ENCODE measurements around the gene GHITM. TPM values are rescaled to one million over a fixed set of nuclear protein-coding genes. Genes with fewer than 3 reads are reported as not detected.
"Not testable (repeated sequence)": the region's sequence is repeated elsewhere in the genome, so short reads cannot be mapped to it uniquely, and the experiment has no call there.

The GHITM gene
- total RNA-seq, 1 donor from 2014 or later, result 112 TPM

- intact Hi-C loops (cut with micrococcal nuclease), result no loop called here
Observed at GRCh38 chr10:84175436-84175835, 36.1 kb downstream of the GHITM start.

DNA sequence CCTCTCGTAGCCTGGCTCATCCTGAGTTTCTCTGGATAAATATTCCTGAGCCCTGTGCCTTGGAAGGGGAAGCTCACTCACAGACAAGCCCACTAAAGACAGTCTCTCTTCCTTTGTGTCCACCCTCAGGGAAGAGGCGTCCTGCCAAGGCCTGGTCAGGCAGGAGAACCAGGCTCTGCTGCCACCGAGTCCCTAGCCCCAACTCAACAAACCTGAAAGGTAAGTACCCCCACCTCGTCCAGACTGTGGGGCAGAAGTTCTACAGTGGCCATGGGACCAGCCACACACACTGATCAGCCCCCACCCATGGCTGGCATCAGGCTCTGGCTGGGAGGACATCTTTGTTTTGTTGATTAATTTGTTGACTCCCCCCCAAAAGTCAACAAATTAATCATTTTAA lies 37.0 kb downstream of the GHITM start:
- intact Hi-C loops (cut with micrococcal nuclease), result no loop called here

- intact Hi-C loops (cut with micrococcal nuclease), result no loop called here
Observed at GRCh38 chr10:84176836-84177474, 37.6 kb downstream of the GHITM start.

DNA sequence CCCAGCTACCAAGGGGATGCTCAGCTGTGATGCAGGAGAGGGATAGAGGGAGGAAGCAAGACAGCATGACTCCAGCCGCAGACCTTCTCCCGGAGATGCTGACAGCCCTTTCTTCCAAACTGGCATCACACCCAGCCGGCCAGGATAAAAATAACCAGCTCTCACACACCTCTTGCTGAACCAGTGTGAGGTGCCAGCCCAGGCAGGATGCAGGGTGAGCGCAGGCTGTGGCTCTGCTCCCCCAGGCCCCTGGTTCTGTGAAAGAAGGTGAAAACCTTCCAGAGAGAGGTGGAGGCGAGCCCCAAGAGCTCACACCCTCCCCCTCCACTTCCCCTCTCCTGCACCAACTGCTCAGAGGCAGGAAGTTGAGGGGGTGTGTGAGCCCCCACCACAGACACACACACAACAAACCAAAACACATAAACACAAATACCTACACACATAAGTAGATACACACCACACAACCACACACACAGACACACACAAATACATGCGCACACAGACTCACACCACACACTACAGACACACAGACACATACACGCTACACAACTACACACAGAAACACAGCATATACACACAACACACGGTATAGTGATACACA lies 38.3 kb downstream of the GHITM start:
- intact Hi-C loops (cut with micrococcal nuclease), result no loop called here

DNA sequence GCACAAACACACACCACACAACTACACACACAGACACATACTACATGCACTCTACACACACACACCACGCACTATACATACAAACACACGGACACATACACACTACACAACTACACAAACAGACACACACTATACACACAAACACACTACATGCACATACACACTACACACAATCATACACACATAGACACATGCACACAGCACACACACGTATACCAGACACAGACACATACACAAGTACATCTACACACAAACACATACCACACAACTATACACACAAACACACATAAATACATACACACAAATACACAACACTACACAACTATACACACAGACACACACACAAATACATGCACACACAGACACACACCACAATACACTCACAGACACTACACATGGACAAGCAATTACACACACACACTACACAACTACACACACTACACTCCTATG lies 38.9 kb downstream of the GHITM start:
- intact Hi-C loops (cut with micrococcal nuclease), result no loop called here

GRCh38 chr10:84179059-84179710 lies 39.9 kb downstream of the GHITM start:
- intact Hi-C loops (cut with micrococcal nuclease), result no loop called here

DNA sequence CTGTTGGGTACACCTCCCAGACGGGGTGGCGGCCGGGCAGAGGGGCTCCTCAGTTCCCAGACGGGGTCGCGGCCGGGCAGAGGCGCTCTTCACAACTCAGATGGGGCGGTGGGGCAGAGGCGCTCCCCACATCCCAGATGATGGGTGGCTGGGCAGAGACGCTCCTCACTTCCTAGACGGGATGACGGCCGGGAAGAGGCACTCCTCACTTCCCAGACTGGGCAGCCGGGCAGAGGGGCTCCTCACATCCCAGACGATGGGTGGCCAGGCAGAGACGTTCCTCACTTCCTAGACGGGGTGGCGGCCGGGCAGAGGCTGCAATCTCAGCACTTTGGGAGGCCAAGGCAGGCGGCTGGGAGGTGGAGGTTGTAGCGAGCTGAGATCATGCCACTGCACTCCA lies 41.1 kb downstream of the GHITM start:
- intact Hi-C loops (cut with micrococcal nuclease), result not testable (repeated sequence)

GRCh38 chr10:84181631-84182030 lies 42.3 kb downstream of the GHITM start:
- intact Hi-C loops (cut with micrococcal nuclease), result no loop called here

GRCh38 chr10:84184517-84184916 lies 45.2 kb downstream of the GHITM start:
- intact Hi-C loops (cut with micrococcal nuclease), result no loop called here

- intact Hi-C loops (cut with micrococcal nuclease), result no loop called here
Observed at GRCh38 chr10:84185526-84186175, 46.3 kb downstream of the GHITM start.

DNA sequence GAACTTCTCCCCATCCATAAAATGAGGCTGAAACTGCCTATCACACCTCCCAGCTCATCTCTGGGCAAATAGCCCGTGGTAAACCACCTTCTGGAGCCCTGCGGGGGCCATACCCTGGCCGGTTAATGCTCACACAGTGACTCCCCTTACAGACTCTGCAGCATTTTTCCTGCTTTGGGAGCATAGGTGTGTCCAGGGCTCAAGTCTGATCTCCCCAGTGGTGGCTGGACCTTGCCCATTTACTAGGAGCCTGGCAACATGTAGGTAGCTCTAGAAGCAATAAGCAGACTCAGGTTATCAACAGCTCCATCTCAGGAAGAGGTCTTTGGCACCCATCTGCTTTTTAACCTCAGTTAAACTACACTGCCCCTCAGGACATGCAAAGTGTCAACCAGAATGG lies 49.5 kb downstream of the GHITM start:
- intact Hi-C loops (cut with micrococcal nuclease), result no loop called here

- intact Hi-C loops (cut with micrococcal nuclease), result no loop called here
Observed at GRCh38 chr10:84190621-84191020, 51.3 kb downstream of the GHITM start.

DNA sequence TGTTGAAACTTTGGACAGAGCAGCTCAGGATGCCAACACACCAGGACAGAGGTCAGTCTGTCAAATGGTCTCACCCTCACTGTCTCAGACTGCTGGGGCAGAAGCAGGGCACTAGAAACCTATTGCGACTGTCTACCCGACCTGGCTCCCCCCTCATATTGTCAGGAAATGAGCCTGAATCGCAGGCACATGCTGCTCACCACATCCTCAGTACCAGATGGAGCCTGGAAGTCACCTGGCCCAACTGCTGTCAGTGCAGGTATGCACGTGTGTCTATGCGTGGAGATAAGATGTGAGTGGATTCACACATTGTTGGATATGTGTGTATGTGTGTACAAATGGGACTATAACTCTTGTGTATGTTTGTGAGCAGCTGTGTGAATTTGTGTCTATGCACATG lies 51.8 kb downstream of the GHITM start:
- intact Hi-C loops (cut with micrococcal nuclease), result no loop called here

GRCh38 chr10:84193327-84193726 lies 54.0 kb downstream of the GHITM start:
- intact Hi-C loops (cut with micrococcal nuclease), result no loop called here

GRCh38 chr10:84193846-84194423 lies 54.6 kb downstream of the GHITM start:
- intact Hi-C loops (cut with micrococcal nuclease), result no loop called here

GRCh38 chr10:84194424-84195043 lies 55.2 kb downstream of the GHITM start, which contains the start of gene CDHR1:
CDHR1 (plus strand) TSS chr10:84194537; CDS start chr10:84194761, 224 bp downstream.
- intact Hi-C loops (cut with micrococcal nuclease), result no loop called here

- intact Hi-C loops (cut with micrococcal nuclease), result no loop called here
Observed at GRCh38 chr10:84195044-84195830, 55.9 kb downstream of the GHITM start.

DNA sequence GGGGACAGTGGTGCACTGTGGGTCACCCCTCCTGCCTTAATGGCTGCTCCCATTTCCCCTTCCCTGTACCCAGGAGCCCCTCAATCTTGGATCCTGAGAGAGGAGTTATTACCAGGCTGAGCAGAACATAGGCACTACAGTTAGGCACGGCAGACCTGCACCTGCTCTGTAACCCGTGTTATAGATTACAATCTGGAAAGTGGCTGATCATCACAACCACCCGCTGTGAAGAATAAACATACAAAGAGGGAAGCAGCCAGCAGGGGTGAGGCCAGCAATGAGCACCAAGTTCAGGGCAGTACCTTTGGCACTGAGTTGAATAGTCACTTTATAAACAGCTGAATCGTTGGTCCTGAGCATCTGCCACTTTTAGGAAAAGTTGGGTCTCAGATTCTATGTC lies 56.8 kb downstream of the GHITM start:
- intact Hi-C loops (cut with micrococcal nuclease), result no loop called here

- intact Hi-C loops (cut with micrococcal nuclease), result no loop called here
Observed at GRCh38 chr10:84196941-84197340, 57.6 kb downstream of the GHITM start.

- intact Hi-C loops (cut with micrococcal nuclease), result no loop called here
Observed at GRCh38 chr10:84197643-84198042, 58.3 kb downstream of the GHITM start.
